A673 (cell line): ENCODE results near the gene WIPF2.

Source experiments
- EZH2 ChIP-seq: fragments of 200-600 bp; sonication (generic); IDR thresholded peaks from 2 replicates; pipeline ENCODE4 v1.6.1; 2017; ENCODE audit warnings: borderline replicate concordance, low read depth, mild to moderate bottlenecking, mixed read lengths, antibody characterized with exemption, low read length; ENCODE audit not compliant: poor library complexity, severe bottlenecking
- TF ChIP-seq, protein P1 (sequence below): fragments of 300-800, 200-600 bp; sonication (generic); conservative IDR thresholded peaks from 2 replicates; pipeline ENCODE4 v1.5.1; 2017; ENCODE audit warnings: low read depth, mild to moderate bottlenecking, antibody characterized with exemption, low read length, moderate library complexity, mixed read lengths

DNA sequence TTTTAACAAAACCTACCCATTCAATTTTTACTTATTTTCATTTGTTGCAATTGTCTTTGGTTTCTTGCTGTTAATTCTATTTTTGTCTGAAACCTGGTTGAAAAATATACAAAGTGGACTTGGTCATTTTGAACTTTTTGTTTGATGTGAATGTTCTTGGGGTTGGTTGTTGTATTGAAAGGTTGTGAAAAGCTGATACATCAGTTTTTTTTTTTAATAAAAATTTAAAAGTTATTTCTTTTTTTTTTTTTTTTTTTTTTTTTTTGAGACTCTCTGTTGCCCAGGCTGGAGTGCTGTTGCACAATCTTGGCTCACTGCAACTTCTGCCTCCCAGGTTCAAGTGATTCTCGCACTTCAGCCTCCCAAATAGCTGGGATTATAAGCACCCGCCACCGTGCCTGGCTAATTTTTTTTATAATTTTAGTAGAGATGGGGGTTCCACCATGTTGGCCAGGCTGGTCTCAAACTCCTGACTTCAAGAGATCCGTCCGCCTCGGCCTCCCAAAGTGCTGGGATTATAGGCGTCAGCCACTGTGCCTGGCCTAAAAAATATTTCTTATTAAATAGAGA lies 28.9 kb downstream of the WIPF2 start:
- TF ChIP-seq, protein P1, sequence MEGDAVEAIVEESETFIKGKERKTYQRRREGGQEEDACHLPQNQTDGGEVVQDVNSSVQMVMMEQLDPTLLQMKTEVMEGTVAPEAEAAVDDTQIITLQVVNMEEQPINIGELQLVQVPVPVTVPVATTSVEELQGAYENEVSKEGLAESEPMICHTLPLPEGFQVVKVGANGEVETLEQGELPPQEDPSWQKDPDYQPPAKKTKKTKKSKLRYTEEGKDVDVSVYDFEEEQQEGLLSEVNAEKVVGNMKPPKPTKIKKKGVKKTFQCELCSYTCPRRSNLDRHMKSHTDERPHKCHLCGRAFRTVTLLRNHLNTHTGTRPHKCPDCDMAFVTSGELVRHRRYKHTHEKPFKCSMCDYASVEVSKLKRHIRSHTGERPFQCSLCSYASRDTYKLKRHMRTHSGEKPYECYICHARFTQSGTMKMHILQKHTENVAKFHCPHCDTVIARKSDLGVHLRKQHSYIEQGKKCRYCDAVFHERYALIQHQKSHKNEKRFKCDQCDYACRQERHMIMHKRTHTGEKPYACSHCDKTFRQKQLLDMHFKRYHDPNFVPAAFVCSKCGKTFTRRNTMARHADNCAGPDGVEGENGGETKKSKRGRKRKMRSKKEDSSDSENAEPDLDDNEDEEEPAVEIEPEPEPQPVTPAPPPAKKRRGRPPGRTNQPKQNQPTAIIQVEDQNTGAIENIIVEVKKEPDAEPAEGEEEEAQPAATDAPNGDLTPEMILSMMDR = no peak
- TF ChIP-seq EZH2 = no peak
